H1 (cell line): ENCODE data around the gene SPACA7.

Experiments used
- ATF2 ChIP-seq: IDR thresholded peaks from 2 replicates; pipeline ENCODE4 v1.6.1; 2012; ENCODE audit warnings: low read length, inconsistent platforms
- CTCF ChIP-seq, 3 experiments: IDR thresholded peaks; 1 replicate in 2 of 3; 2 replicates in 1 of 3; pipeline versions ENCODE4 v1.5.1 to v1.6.1; 2011; ENCODE audit warnings: low read length in 3 of 3, mild to moderate bottlenecking in 3 of 3, inconsistent platforms in 2 of 3, low read depth in 1 of 3, moderate library complexity in 1 of 3; ENCODE audit not compliant: insufficient read depth in 1 of 3; ENCODE audit errors: control extremely low read depth in 1 of 3
- EGR1 ChIP-seq: IDR thresholded peaks from 2 replicates; pipeline ENCODE4 v1.6.1; 2011; ENCODE audit warnings: low read depth, low read length, borderline replicate concordance
- TF ChIP-seq, protein P1 (sequence below): IDR thresholded peaks from 2 replicates; pipeline ENCODE4 v1.6.1; 2011; ENCODE audit warnings: low read length, improper control_type of control experiment

GRCh38 chr13:112457081-112457480 lies 80.9 kb downstream of the SPACA7 start:
- no peak for TF ChIP-seq ATF2
- TF ChIP-seq CTCF (IDR thresholded peaks at IDR 0.05; ENCODE audit: control extremely low read depth in 1 of 3, insufficient read depth in 1 of 3, low read depth in 1 of 3, low read length in 3 of 3) = no peak
- TF ChIP-seq EGR1 = no peak
- TF ChIP-seq, protein P1, sequence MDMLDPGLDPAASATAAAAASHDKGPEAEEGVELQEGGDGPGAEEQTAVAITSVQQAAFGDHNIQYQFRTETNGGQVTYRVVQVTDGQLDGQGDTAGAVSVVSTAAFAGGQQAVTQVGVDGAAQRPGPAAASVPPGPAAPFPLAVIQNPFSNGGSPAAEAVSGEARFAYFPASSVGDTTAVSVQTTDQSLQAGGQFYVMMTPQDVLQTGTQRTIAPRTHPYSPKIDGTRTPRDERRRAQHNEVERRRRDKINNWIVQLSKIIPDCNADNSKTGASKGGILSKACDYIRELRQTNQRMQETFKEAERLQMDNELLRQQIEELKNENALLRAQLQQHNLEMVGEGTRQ = no peak
